Activated CD8-positive, alpha-beta T cell treated with anti-CD3 and anti-CD28 coated beads for 36 hours (primary cell): ENCODE data around the gene RAPGEF5. TPM values are rescaled to one million over a fixed set of nuclear protein-coding genes. Genes with fewer than 3 reads are reported as not detected.

Experiments
- ATAC-seq: fragments of 200-7000 bp; cut with Tn5 transposase; one replicate; pipeline ENCODE4 v1.10.0; 2021; ENCODE audit warnings: mild to moderate bottlenecking, moderate library complexity
- CTCF ChIA-PET: fragments of 350-600 bp; sonication (Branson Sonifier 250); formaldehyde crosslinking; loops from one replicate; lab custom pipeline; 2021; ENCODE audit warnings: antibody characterized with exemption; lab: Charles Lee
- POLR2A ChIA-PET: fragments of 350-600 bp; sonication (Branson Sonifier 250); formaldehyde crosslinking; loops from one replicate; lab custom pipeline; 2021; ENCODE audit warnings: antibody characterized with exemption; lab: Charles Lee
- DNase-seq: peaks from one replicate; pipeline ENCODE4 v3.0.0-alpha.2; 2020
- H3K27ac Mint-ChIP-seq: one replicate; pipeline ENCODE4 v1.8.0; 2021; ENCODE audit warnings: mild to moderate bottlenecking, mixed read lengths
- H3K27me3 Mint-ChIP-seq: one replicate; pipeline ENCODE4 v1.8.0; 2021; ENCODE audit warnings: mixed read lengths
- H3K36me3 Mint-ChIP-seq: one replicate; pipeline ENCODE4 v1.8.0; 2021; ENCODE audit warnings: low read depth, mixed read lengths
- H3K4me1 Mint-ChIP-seq: one replicate; pipeline ENCODE4 v1.8.0; 2021; ENCODE audit warnings: low read depth, mixed read lengths
- H3K4me3 Mint-ChIP-seq: one replicate; pipeline ENCODE4 v1.8.0; 2021; ENCODE audit warnings: mild to moderate bottlenecking, moderate library complexity, mixed read lengths
- H3K9me3 Mint-ChIP-seq: one replicate; pipeline ENCODE4 v1.8.0; 2021; ENCODE audit warnings: mixed read lengths
- CTCF ChIP-seq: fragments of 200-600 bp; IDR thresholded peaks from one replicate; pipeline ENCODE4 v1.8.0; 2022; ENCODE audit warnings: antibody characterized with exemption, mild to moderate bottlenecking
- intact Hi-C: fragments of 100-400 bp; cut with micrococcal nuclease; formaldehyde crosslinking; loops from one replicate; pipeline ENCODE4 v1.10.0; 2022
- total RNA-seq, 2 experiments: library from RNA; stranded (reverse); gene quantifications; one replicate each; pipeline ENCODE4 v1.2.3, GENCODE V29; 2021

RAPGEF5 gene
- total RNA-seq, 2 experiments from 2014 or later: 0.92 to 0.99 TPM

GRCh38 chr7:22075561-22075960, 281.4 kb downstream of the RAPGEF5 start:
- no peaks in the 10 kb centered on the region for H3K9me3 Mint-ChIP-seq
- H3K4me1 Mint-ChIP-seq: no peaks in the 10 kb centered on the region
- peaks cover 25% of the 10 kb centered on the region for H3K27me3 Mint-ChIP-seq
- CTCF ChIA-PET: interaction anchor here (1.0 to 4.4 kb wide), 2 partner anchors 8 to 11 kb away, joined by 3 to 23 read pairs; no protein-coding TSS in a partner anchor
- H3K36me3 Mint-ChIP-seq: no peaks in the 10 kb centered on the region
- POLR2A ChIA-PET: no interaction called here
- no peak overlapping the region for H3K4me3 Mint-ChIP-seq
- H3K27ac Mint-ChIP-seq: no peak overlapping the region
- no peak for ATAC-seq
- DNase-seq: no peak
- intact Hi-C loops: no loop called here
- no peak for TF ChIP-seq CTCF

DNA sequence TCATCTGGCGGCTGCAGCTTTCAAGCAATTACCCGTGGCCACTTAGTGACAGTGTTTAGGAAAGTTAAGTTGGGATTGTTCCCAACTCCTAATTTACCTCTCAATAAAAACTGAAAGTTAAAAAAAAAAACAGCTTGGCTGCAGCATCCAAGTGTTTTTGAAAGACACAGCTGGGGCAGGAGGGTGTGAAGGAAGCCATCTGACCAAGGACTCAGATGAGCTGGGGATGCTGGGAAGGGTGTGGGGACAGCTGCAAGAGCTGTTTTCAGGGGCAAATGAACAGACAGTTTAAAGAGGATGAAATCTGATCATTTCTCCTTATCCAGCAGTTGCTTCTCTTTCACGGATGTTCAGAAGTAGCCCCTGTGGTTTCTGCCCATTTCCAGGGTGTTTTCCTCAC, 282.1 kb downstream of the RAPGEF5 start:
- peaks cover 21% of the 10 kb centered on the region for H3K27me3 Mint-ChIP-seq
- CTCF ChIA-PET: interaction anchor here (4.4 kb wide), 1 partner anchor 8 kb away, joined by 23 read pairs; no protein-coding TSS in a partner anchor
- H3K27ac Mint-ChIP-seq: no peak overlapping the region
- H3K4me3 Mint-ChIP-seq: no peak overlapping the region
- DNase-seq (no peak), ATAC-seq (no peak)
- H3K9me3 Mint-ChIP-seq: no peaks in the 10 kb centered on the region
- no peaks in the 10 kb centered on the region for H3K36me3 Mint-ChIP-seq
- TF ChIP-seq CTCF: no peak
- intact Hi-C loops: no loop called here
- no peaks in the 10 kb centered on the region for H3K4me1 Mint-ChIP-seq
- POLR2A ChIA-PET: interaction anchor here (0.6 kb wide), 1 partner anchor 328 kb away, joined by 3 read pairs; no protein-coding TSS in a partner anchor

Other genes starting within 250 kb of the RAPGEF5 start
- gene STEAP1B, start 143.0 kb upstream of the RAPGEF5 start, total RNA-seq: not detected